ENCODE data around the gene HBZ. TPM values are rescaled to one million over a fixed set of nuclear protein-coding genes. Genes with fewer than 3 reads are reported as not detected.

The HBZ gene
- 1 to 10 TPM in 1 of 4 donors, under 1 TPM in 1, not detected in 2; 0.88 to 3.0 TPM for total RNA-seq

GRCh38 chr16:152141-153128 is at the start of gene HBZ:
Gene HBZ, plus strand, starts transcription at chr16:152644. Its CDS starts 266 bp downstream, at chr16:152910.
- TF ChIP-seq, protein P1, sequence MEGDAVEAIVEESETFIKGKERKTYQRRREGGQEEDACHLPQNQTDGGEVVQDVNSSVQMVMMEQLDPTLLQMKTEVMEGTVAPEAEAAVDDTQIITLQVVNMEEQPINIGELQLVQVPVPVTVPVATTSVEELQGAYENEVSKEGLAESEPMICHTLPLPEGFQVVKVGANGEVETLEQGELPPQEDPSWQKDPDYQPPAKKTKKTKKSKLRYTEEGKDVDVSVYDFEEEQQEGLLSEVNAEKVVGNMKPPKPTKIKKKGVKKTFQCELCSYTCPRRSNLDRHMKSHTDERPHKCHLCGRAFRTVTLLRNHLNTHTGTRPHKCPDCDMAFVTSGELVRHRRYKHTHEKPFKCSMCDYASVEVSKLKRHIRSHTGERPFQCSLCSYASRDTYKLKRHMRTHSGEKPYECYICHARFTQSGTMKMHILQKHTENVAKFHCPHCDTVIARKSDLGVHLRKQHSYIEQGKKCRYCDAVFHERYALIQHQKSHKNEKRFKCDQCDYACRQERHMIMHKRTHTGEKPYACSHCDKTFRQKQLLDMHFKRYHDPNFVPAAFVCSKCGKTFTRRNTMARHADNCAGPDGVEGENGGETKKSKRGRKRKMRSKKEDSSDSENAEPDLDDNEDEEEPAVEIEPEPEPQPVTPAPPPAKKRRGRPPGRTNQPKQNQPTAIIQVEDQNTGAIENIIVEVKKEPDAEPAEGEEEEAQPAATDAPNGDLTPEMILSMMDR (IDR thresholded peaks at IDR 0.05; ENCODE audit: low read depth): no peak

GRCh38 chr16:104355-104754 is 48.1 kb upstream of the HBZ start:
- TF ChIP-seq, protein P1 (IDR thresholded peaks at IDR 0.05; ENCODE audit: low read depth): no peak

DNA sequence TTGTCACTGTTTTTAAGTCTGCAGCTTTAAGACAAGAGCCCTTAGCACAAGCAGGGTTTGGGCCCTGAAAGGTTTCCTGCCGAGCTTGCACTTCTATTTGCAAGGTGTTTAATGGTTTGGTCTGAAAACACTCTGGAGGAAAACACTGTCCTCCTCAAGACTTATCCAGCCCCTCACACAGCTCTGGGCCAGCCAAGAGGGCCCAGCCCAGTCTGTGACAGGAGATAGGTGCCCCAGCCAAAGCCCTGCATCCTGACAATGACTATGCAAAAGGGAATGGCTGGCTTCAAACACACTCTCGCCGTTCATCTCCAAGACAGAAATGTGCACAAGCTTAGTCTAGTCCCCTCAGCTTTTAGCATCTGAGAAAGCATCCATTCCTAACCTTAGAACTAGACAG is 47.5 kb upstream of the HBZ start:
- TF ChIP-seq, protein P1 (IDR thresholded peaks at IDR 0.05; ENCODE audit: low read depth): no peak

DNA sequence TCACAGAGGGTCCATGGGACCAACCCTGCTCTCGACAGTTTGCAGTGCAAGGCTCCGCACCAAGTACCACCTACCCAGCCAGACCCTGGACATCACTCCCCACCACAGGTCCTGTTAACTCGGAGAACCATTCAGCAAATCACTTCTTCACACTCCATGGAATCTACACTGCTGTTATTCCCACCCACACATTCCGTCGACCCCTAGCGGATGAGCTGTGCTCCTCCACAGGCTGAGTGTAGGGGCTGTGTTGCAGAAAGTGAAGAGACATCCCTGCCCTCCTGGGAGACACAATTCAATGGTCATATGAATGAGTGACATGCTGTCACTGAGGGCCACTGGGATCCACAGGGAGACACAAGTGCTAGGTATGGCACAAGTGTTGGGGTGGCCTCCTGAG is 46.9 kb upstream of the HBZ start:
- TF ChIP-seq, protein P1 (IDR thresholded peaks at IDR 0.05; ENCODE audit: low read depth): no peak

- TF ChIP-seq, protein P1 (IDR thresholded peaks at IDR 0.05; ENCODE audit: low read depth): no peak
Observed at GRCh38 chr16:106623-107324, 45.7 kb upstream of the HBZ start.

DNA sequence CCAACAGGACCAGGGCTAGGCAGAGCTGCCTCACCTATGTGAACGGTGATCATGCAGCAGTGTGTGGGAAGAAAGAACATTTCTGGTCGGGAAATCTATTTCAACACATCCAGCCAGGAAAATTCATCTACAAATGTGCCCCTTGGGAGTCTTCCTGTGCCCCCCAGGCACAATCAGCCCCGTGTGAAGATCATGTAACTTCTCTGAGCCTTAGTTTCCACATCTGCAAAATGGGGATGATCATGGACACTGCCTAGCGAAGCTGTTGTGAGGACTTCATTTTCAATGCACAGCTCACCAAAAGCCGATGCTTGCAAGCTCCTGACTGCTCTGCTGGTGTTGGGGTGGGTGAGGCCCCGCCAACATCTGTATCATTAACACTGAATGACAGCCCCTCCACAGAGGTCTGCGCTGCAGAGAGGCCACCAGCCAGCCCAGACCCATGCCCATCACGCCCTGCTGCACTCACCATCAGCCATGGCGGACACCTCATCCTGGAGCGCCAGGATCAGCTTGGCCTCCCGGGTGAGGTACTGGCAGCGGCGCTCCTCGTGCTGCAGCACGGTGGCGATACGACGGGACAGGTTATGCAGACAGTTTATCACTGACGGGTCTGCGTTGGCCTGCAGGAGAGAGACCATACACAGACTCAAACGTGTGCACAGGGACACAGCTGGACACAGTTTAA is 40.1 kb upstream of the HBZ start:
- TF ChIP-seq, protein P1 (IDR thresholded peaks at IDR 0.05; ENCODE audit: low read depth): no peak
